Measurements from ENCODE around the gene SERTAD1.
"Not testable (repeated sequence)": the region's sequence is repeated elsewhere in the genome, so short reads cannot be mapped to it uniquely, and the experiment has no call there.

Gene SERTAD1

DNA sequence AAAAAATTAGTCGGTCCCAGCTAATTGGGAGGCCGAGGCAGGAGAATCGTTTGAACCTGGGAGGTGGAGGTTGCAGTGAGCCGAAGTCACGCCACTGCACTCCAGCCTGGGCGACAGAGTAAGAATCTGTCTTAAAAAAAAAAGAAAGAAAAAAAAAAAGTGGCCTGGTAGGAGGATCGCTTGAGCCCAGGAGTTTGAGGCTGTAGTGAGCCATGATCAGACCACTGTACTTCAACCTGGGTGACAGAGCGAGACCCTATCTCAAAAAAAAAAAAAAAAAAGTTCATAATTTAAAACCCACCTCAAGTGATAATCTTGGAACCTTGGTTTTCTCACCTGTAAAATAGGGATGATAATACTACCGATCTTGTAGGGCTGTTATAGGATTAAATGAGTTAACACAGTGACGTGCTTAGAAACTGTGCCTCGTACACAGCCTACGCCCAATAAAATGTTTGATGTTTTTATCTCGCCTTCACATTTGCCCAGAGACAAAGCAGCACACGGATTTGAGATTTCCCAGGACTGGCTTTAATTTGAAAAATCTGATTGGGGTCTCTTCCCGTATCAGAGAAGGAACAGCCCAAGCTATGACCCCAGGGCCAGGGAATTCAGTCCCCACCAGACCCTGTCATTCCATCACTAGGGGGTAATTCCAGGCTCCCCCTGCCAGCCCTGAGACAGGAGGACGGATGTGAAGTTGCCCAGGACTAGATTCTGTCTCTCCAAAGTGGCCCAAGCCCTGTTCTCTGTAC, 3.6 kb downstream of the SERTAD1 start:
- no peak for DNase-seq (ENCODE audit: low spot score)

DNA sequence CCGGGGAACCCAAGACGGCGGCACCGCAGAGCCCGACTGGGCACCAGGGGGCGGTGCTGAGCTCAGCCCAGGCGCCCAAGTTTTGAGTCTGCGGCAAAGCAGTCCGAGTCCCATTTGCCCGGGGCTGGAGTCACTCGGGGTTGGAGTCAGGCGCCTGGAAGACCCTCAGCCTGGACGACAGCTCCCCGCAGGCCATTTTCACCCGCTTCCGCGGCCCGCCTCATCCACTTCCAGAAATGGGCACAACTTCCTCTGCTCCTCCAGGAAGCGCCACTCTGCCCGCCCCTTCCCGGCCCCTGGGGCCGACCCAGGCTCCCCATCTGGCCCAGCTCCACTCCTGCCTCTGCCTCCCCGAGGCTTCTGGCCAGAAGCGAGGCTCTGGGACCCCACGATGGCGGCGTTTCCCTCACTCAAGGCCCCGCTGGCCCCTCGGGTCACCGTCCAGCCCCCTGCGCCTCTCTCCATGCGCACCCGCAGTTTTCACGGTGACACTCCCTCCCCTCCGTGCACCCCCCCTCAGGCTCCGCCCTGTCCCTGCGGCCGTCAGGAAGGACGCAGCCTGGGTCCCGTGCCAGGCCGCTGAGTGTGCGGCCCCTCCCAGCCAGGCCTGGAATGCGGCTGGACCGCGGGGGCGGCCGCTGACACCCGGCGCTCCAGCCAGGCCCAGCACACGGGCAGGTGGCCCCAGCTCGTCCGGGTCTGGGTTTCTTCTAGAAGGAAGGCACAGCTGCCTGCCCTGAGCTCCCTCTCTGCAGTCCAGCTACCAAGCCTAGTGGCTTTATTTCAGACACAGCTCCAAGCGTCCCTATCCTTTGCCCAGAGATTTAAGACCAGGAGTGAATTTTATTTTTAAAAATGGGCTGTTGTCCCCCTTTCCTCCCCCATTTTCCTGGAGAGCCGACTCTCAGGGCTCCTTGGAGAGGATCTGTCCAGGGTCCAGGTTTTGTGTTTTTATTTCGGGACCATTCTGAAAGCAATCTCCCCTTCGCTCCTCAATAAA, 4.7 kb downstream of the SERTAD1 start:
- peak; percentile 75 for DNase-seq (ENCODE audit: low spot score)

DNA sequence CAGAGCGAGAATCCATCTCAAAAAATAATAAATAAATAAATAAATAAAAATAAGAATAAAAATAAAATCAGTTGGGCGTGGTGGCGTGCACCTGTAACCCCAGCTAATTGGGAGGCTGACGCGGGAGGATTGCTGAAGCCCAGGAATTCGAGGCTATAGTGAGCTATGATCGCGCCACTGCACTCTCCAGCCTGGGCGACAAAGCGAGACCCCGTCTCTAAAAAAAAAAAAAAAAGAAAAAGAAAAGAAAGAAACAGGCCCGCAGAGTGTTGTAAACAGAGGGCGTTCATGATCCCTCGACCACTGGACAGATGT, 5.4 kb downstream of the SERTAD1 start:
- DNase-seq (ENCODE audit: low spot score): no peak

DNA sequence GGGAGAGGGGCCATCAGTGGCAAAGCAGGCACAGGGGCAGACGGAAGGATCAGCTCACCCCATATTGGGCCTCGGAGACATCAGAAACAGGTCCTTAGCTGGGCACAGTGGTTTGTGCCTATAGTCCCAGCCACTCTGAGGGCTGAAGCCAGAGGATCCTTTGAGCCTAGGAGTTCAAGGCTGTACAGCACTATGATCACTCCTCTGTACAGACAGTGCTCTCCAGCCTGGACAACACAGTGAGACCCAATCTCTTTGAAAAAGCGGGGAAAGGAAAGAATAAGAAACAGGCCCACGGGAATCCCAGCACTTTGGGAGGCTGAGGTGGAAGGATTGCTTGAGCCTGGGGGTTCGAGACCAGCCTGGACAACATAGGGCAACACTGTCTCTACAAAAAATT, 6.0 kb downstream of the SERTAD1 start:
- no peak for DNase-seq (ENCODE audit: low spot score)

DNA sequence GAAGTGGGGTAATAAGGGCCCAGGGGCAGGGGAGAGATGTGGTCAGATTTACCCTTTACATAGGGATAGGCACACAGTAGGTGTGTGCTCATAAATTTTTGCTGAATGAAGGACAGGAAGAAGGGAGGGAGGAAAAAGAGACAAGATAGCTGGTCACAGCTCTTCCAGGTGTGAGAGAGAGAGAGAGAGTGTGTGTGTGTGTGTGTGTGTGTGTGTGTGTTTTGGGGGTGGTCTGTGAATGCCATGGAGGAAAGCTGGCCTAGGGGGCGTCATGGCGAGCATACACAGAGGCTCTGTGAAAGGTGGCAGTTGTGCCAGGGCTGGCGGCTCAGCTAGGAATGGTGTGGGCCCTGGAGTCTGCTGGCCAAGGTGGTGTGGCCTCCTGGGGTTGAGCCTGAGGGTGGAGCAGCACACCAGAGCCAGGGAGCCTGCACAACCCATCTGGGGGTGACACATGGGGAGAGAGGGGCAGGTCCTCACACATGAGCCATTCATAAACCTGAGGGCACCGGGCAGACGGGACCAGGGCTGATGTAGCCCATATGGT, 6.7 kb downstream of the SERTAD1 start:
- DNase-seq (ENCODE audit: low spot score): no peak

DNA sequence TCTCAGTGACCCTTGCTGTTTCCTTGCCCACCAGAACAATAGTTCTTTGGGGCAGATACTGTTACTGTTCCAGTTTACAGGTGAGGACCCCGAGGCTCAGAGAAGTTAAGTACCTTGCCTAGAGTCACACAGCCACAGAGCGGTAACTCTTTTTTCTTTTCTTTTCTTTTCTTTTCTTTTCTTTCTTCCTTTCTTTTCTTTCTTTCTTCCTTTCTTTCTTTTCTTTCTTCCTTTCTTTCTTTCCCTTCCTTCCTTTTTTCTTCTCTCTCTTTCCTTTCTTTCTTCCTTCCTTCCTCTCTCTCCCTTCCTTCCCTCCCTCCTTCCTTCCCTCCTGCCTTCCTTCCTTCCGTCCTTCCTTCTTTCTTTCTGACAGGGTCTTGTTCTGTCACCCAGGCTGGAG, 7.8 kb downstream of the SERTAD1 start:
- DNase-seq (ENCODE audit: low spot score): no peak

DNA sequence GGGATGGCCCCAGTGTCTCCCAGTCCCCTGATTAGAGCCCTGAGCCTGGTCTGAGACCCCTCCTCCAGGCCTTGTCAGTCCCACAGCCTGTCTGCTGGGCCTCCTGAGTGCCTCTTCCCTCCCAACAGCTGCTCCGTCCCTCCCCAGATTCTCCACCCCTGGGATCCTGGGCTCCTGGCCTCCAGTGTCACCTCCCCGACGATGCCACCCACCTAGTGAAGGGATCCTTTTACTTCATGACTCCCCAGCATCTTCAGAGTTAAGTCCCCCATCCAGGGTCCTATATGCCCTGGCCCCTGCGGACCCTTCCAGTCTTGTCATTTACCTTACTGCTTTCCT, 8.2 kb downstream of the SERTAD1 start:
- no peak for DNase-seq (ENCODE audit: low spot score)

DNA sequence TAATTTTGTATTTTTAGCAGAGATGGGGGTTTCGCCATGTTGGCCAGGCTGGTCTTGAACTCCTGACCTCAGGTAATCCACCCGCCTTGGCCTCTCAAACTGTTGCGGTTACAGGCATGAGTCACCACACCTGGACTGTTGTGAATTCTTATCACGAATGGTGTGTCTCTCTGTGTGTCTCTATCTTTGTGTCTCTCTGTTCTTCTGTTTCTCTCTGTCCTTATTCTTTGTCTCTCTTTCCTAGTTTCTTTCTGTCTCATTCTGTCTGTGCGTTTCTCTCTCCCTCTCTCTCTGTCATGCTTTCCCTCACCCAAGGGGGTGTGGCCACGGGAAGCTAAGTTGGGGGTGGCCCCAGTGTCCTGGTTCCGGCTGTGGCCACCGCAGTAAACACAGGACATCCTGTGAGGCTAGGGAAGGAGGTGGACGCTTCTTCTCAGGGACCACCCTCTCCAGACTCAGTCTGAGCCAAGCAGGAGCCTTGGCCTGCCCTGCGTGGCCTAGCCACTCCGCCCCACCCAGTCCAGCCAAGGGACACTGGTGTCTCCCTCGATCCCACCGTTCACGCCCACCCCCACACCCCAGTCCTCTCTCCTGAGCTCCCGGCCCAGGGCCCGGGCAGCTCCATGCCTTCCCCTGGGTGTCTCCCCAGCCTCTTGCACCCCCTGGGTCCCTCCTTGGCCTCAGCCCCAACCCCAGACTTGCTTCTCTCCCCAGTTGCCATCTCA, 8.7 kb downstream of the SERTAD1 start:
- no peak for DNase-seq (ENCODE audit: low spot score)

DNA sequence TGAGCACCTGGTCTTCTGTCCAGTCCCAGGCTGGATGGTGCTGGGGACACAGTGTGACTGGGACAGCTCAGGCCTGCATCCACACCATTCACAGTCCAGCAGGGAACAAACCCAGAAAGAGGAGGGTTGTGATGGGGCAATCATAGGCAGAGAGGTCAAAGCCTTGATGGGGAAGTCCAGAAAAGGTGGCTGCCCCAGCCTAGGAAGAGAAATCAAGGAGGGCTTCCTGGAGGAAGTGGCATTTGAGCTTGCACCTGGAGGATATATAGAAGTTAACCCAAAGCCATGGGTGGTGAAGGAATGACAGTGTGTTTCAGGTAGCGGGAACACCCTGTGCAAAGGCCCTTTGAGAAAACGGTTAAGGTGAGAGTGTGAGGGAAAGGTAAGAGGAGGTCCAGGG, 10.0 kb downstream of the SERTAD1 start:
- DNase-seq (ENCODE audit: low spot score): no peak

DNA sequence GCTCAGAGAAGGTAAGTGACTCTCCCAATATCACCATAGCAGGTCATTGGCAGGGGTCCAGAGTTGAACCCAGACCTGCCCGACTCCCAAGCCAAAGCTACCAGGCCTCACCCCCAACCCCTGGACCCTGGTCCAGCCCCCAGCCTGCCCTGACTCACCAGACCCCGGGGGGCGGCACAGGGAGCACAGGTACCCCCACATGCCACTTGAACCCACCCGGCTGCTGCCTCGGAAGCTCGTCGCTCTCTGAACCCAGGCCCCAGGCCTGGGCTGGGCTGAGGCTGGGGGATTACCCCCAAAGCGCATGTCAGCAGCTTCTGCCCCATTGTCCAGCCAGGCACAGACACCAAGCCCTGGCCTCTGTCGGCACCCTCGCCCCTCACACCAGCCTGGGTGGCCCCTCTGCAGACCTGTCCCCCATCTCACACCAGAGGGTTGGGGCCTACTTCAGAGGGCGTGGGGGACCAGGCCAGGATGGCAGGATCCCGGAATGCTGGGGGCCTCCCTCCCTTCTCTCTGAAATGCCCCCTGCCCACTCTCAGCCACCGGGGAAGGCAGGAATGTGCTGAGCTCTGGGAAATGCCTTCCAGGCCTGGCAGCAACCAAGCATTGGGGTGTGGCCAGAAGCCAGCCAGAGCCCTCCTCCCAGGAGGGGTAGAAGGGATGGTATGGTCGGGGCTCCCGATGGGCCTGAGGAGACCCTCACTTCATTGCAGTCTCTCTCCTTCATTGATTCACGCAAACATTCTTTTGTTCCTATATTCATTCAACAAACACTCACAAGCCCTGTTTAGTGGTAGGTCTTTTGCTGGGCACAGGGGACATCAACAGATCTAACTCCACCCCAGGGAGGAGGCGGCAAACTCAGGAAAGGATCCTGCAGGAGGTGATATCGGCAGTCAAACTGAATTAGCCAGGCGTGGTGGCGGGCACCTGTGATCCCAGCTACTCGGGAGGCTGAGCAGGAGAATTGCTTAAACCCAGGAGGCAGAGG, 11.0 kb downstream of the SERTAD1 start:
- no peak for DNase-seq (ENCODE audit: low spot score)

DNA sequence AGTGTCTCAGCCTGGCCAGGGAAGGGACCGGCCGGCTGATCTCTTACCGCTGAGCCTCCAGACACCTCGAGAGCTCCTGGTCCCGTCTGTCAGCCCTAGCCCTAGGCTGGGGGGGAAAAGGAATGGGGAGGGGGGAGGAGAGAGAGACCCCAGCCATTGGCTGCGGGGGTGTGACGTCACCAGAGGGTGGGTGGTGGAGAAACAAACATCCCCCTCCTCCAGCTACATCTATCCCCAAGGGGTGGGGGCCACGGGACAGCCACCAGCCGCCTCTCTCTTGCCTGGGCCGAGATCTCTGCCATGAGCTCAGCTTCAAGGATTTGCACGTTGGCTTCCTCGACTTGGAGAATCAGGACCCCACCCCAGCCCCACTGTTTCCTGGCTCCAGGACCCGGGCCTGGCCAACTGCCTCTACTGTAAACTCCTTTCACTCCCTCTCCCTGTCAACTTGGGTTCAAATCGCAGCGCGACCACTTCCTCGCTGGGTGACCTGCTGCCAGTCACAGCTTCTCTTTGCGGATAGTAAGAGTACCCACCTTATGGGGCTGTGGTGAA, 12.4 kb downstream of the SERTAD1 start, which contains the start of gene PRX:
TSS of gene PRX (minus strand) at position 88 of the 555 bp plus-strand sequence. CDS start 5,446 bp downstream, outside the sequence.
- DNase-seq (ENCODE audit: low spot score): no peak

DNA sequence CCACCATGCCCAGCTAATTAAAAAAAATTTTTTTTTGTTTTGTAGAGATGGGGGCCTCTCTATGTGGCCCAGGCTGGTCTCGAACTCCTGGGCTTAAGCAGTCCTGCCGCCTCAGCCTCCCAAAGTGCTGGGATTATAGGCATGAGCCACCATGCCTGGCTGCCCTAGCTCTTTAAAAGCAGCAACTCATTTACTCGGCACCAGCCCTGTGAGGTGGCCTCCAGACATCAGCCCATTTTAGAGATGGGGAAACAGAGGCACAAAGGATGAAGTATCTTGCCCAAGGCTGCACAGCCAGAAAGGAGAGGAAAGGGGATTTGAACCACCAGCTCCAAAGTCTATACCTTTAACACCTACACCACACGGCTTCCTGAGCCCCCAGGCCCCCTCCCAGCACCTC, 12.9 kb downstream of the SERTAD1 start:
- no peak for DNase-seq (ENCODE audit: low spot score)

DNA sequence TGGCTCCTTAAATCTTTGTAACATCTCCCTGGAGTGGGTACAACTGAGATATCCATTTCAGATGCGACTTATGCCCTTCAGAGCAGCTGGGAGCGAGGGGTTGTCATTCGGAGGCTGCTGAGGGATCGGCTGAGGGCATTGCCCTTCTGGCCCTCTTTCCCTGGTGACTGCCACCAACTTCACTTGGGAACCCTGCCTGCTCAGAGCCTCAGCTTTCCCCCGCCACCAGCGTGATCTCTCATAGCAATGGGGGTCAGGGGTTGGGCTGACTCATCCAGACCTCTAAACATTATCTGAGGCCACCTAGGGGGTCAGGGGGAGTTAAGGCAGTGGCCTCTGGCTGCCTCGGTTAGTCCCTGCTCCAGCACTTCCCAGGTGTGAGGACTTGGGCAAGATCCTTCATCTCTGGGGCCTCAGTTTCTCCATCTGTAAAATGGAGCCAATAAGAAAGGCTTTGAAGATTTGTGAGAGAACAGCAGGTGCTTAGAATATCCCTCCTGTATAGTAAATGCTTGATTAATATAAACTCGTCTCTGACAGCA, 13.8 kb downstream of the SERTAD1 start:
- DNase-seq (ENCODE audit: low spot score): no peak

DNA sequence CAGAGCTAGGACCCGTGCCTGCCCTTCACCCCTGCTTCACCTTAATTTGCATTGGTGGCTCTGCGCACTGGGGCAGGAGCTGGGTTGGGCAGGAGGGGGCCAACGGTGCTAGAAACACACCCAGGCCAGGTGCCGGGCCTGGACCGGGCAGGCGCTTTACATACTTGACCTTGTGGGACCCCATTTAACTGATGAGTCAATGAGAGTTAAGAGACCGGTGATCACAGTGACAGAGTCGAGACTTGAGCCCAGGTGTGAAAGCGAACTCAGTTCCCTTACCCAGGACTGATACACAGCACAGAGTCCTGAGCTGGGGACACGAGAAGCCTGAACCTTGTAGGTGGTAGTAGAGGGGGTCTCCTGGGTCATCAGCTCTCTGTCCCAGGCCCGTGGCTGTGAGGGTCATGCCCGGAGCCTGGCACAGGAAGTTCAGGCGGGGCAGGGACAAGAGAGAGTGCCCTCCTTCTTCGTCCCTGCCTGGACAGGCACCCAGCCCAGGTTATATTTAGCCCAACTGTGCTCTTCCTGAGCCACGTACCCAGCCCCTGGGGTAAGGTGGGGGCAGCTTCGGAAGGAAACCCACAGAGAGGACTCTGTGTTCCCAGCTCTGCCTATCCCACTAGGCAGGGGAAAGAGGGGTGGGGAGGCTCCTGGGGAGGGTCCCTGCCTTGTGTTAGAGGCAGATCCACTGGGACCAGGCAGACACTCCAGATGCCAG, 14.5 kb downstream of the SERTAD1 start:
- no peak for DNase-seq (ENCODE audit: low spot score)

DNA sequence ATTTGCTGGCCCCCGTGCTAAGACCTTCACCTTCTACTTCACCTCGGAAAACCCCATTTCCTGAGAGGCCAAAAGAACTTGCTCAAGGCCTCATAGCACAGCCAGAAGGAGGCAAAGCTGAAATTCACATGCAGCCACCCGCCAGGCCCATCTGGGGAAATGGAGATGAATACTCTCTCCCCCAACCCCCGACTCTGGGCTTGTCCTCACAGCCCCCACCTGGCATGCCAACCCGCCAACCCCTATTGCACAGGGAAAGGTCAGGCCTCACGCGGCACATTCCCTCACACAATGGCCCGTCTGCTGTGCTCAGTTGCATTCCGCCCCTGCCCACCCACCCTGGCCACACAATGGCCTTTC, 15.8 kb downstream of the SERTAD1 start:
- DNase-seq (ENCODE audit: low spot score): no peak

DNA sequence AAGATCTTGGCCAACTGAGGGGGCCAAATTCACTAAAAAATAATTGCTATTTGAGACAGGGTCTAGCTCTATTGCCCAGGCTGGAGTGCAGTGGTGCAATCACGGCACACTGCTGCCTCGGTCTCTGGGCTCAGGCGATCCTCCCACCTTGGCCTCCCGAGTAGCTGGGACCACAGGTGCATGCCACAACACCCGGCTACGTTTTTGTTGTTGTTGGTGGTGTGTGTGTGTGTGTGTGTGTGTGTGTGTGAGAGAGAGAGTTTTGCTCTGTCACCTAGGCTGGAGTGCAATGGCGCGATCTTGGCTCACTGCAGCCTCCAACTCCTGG, 17.2 kb downstream of the SERTAD1 start:
- DNase-seq (ENCODE audit: low spot score): not testable (repeated sequence)

DNA sequence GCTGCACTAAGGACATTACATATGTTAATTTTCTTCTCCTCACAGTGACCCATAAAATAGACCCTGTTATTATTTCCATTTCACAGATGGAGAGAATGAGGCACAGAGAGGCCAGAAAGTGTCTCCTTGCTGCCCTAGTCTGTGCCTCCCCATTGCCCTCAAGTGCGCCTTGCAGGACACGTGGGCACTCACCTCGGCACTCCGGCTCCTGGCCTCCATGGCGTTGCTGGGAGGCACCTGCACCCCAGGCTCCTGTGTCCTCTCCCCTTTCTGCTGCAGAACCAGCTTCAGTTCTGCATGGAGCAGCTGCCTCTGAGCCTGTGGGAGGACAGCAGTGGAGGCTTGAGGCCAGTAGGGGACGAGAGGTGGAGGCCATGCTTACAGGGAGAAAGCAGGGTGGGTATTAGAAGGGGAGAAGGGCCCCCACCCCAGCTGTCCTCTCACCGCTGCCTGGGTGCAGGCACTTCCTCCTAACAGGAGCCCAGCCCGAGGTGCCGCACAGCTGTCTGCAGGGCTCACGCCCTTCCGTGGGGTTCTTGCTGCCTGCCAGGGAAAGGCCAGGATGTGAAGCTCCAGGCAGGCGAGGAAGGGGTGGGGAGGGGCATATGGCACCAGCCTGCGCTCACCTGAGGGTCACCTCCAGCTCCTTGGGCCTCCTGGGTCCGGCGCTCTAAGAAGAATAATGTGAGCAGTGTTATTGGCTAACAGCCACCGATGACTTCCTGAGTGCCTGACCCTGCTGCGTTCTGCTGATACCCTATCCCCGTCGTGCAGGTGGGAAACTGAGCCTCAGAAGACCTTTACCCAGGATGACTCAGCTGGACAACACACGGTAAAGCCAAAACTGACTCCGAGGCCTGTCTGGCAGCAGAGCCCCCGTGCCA, 17.8 kb downstream of the SERTAD1 start:
- no peak for DNase-seq (ENCODE audit: low spot score)

DNA sequence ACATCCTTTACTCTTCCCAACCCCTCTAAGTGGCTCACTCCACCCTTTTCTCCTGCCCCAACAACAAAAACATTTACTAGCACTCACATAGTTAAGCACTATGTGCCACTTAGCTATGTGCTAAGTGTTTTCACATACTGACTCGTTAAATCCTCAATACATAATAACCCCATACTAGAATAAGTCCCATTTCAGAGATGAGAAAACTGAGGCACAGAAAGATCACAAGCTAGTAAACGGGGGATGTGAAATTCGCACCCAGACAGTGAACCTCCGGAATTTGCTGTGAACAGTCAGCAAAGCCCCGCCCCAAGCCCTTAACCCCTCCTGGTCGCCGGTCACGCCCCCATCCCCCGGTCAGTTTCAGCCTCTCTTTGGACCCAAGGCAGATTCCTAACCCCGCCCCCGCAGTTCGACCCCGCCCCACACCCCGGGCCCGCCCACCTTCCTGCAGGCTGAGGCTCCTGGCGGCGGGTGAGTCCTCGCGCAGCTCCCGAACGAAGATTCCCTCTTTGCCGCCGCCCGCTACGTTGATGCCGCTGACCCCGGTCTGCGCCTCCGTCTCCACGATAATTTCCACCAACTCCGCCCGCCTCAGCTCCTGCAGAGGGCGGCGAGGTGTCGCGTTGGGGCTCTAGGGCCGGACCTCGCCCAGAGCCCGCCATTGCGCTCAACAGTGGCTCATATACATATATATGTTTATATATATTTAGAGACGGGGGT, 22.4 kb downstream of the SERTAD1 start:
- peak; percentile 96 for DNase-seq (ENCODE audit: low spot score)

Data from germinal center (tissue), 1 donor.